LoVo (cell line): ENCODE data around the gene BFAR.
"Not testable (repeated sequence)": the region's sequence is repeated elsewhere in the genome, so short reads cannot be mapped to it uniquely, and the experiment has no call there.

Source experiments
- DNase-seq: peaks from one replicate; pipeline ENCODE4 v3.0.0-alpha.2; 2016; ENCODE audit warnings: low spot score

BFAR gene

GRCh38 chr16:14701859-14702258 lies 69.1 kb downstream of the BFAR start:
- DNase-seq = not testable (repeated sequence)

- DNase-seq = not testable (repeated sequence)
These were observed 69.9 kb downstream of the BFAR start for GRCh38 chr16:14702672-14703071.

- DNase-seq = not testable (repeated sequence)
These were observed 70.6 kb downstream of the BFAR start, which contains the start of gene NPIPA3 for GRCh38 chr16:14703156-14704011. Gene NPIPA3, plus strand, starts transcription at chr16:14703411. Its CDS starts 5,533 bp downstream, at chr16:14708944.
